ENCODE results near the gene PDE8A. TPM values are rescaled to one million over a fixed set of nuclear protein-coding genes. Genes with fewer than 3 reads are reported as not detected.

Gene PDE8A
- total RNA-seq, 6 experiments from 2014 or later = 32.7 to 40.5 (median 37.4) TPM

DNA sequence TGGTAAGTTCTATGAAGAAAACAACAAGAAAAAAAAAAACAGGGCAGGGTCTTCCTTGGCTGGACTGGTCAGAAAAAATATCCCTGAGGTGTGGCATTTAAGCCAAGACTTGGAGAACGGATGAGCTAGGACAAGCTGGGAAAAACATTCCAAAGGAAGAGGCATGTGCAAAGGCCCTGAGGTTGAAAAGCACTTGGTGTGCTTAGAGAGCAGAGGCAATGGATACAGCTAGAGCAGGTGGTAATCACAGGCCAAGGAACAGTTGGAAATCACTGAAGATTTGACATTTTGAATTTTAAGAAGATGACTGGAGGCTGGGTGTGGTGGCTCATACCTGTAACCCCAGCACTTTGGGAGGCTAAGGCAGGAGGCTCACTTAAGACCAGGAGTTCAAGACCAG lies 42.9 kb upstream of the PDE8A start:
- DNase-seq (no peak), ATAC-seq (no peak)
- Histone ChIP-seq H3K4me3 (no peak overlapping the region), H3K4me1 (no peaks in the 10 kb centered on the region), H3K27me3 (no peaks in the 10 kb centered on the region), H3K27ac (no peak overlapping the region), H3K9me3 (no peaks in the 10 kb centered on the region), H3K36me3 (no peaks in the 10 kb centered on the region)
- WGBS (ENCODE audit: insufficient coverage, low coverage, low lambda C conversion rate, missing lambda C conversion rate) = 88% methylated on average over 1 of the region's 1 CpG
- intact Hi-C loops (cut with DNase I) = loop anchor here in 1 of 2 donors (10.0 kb wide), 1 partner anchor 344 kb away; no protein-coding TSS in a partner anchor
- TF ChIP-seq POLR2A (IDR thresholded peaks at IDR 0.05) = no peak
- TF ChIP-seq CTCF (IDR thresholded peaks at IDR 0.05) = no peak

DNA sequence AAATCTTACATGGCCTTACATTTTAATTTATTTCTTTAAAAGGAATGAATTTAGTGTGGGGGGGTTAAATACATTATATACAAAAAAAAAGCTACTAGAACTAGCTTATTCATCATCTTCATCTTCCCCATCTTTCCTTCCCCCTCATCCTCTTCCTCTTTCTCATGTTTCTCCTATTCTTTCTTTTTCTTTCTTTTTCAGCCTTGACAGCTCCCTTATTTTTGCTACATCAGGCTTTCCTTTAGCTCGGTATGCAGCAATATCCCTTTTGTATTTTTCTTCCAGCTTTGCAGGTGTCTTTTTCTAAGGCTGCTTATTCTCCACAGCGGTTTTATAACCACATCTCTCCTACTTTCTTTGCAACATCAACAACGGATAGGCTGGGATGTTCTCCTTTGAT lies 41.3 kb upstream of the PDE8A start:
- DNase-seq = no peak
- no peak overlapping the region for H3K4me3 ChIP-seq
- no peak for ATAC-seq
- H3K4me1 ChIP-seq = no peaks in the 10 kb centered on the region
- H3K27ac ChIP-seq = no peak overlapping the region
- peaks cover 0 to 4% (median 0%) of the 10 kb centered on the region in 4 donors for H3K36me3 ChIP-seq
- H3K27me3 ChIP-seq = no peaks in the 10 kb centered on the region
- intact Hi-C loops (cut with DNase I) = no loop called here
- WGBS (ENCODE audit: insufficient coverage, low coverage, low lambda C conversion rate, missing lambda C conversion rate) = 71% methylated on average over 3 of the region's 3 CpGs
- H3K9me3 ChIP-seq = no peaks in the 10 kb centered on the region
- TF ChIP-seq POLR2A (IDR thresholded peaks at IDR 0.05) (no peak), CTCF (IDR thresholded peaks at IDR 0.05) (no peak)

- intact Hi-C loops (cut with DNase I) = no loop called here
- no peak for ATAC-seq
- DNase-seq = no peak
- peaks cover 0 to 9% (median 0%) of the 10 kb centered on the region in 4 donors for H3K4me1 ChIP-seq
- 74% methylated on average over 2 of the region's 2 CpGs for WGBS (ENCODE audit: insufficient coverage, low coverage, low lambda C conversion rate, missing lambda C conversion rate)
- peaks cover 0 to 4% (median 0%) of the 10 kb centered on the region in 4 donors for H3K36me3 ChIP-seq
- TF ChIP-seq CTCF (IDR thresholded peaks at IDR 0.05) (no peak), POLR2A (IDR thresholded peaks at IDR 0.05) (no peak)
- H3K9me3 ChIP-seq = no peaks in the 10 kb centered on the region
- H3K27me3 ChIP-seq = no peaks in the 10 kb centered on the region
- no peak overlapping the region for H3K4me3 ChIP-seq
- H3K27ac ChIP-seq = no peak overlapping the region
Measured at GRCh38 chr15:84942456-84942855, 39.2 kb upstream of the PDE8A start.

DNA sequence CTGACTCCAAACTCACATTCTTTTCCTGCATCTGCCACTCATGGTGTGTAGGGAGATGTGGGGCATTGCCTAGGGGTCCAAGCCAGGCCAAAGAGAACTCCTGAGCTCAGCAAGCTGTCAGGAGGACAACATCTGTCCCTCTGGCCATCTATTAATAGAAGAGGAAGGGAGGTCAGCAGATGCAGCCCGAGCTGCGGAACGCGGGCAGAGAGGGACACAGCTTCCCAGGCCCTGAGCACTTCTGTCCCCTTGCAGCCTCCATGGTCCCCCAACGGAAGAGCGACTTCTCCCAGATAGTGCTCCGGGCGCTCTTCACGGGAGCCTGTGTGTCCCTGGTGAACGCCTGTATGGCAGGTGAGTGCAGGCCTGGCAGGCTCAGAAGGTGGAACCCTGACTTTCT lies 37.3 kb upstream of the PDE8A start:
- no peak for DNase-seq
- Histone ChIP-seq H3K4me3 (no peak overlapping the region), H3K27me3 (no peaks in the 10 kb centered on the region), H3K4me1 (peaks cover 0 to 10% (median 0%) of the 10 kb centered on the region in 4 donors), H3K27ac (no peak overlapping the region), H3K36me3 (peaks cover 0 to 4% (median 0%) of the 10 kb centered on the region in 4 donors), H3K9me3 (no peaks in the 10 kb centered on the region)
- 93% methylated on average over 4 of the region's 10 CpGs for WGBS (ENCODE audit: insufficient coverage, low coverage, low lambda C conversion rate, missing lambda C conversion rate)
- ATAC-seq = peak in 1 of 4 donors; percentile 7
- no peak for TF ChIP-seq POLR2A (IDR thresholded peaks at IDR 0.05)
- TF ChIP-seq CTCF (IDR thresholded peaks at IDR 0.05) = no peak
- intact Hi-C loops (cut with DNase I) = no loop called here

DNA sequence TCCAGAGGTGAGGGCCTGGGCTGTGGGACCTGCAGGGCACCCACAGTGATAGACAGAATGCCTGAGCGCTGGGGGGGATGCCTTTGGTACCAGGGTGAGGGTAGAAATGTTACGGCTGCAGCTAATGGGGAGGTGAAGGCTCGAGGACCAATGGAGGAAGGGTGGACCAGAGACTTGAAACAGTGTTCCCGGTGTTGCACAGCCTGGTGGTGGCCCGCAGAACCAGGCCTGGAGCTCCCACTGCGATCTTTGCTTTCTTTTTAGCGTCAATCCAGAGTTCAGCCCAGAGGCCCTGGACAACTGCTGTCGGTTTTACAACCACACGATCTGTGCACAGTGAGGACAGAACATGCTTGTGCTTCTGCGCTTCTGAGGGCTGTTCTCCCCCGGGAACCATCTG lies 36.8 kb upstream of the PDE8A start:
- DNase-seq = no peak
- H3K27me3 ChIP-seq = no peaks in the 10 kb centered on the region
- H3K4me3 ChIP-seq = no peak overlapping the region
- peaks cover 0 to 10% (median 0%) of the 10 kb centered on the region in 4 donors for H3K4me1 ChIP-seq
- H3K36me3 ChIP-seq = peaks cover 0 to 4% (median 0%) of the 10 kb centered on the region in 4 donors
- 90% methylated on average over 10 of the region's 11 CpGs for WGBS (ENCODE audit: insufficient coverage, low coverage, low lambda C conversion rate, missing lambda C conversion rate)
- intact Hi-C loops (cut with DNase I) = no loop called here
- TF ChIP-seq CTCF (IDR thresholded peaks at IDR 0.05) (no peak), POLR2A (IDR thresholded peaks at IDR 0.05) (no peak)
- no peak overlapping the region for H3K27ac ChIP-seq
- no peak for ATAC-seq
- H3K9me3 ChIP-seq = no peaks in the 10 kb centered on the region

All from right lobe of liver (tissue), 6 donors.